Measurements from ENCODE around the gene KCNT2.

DNA sequence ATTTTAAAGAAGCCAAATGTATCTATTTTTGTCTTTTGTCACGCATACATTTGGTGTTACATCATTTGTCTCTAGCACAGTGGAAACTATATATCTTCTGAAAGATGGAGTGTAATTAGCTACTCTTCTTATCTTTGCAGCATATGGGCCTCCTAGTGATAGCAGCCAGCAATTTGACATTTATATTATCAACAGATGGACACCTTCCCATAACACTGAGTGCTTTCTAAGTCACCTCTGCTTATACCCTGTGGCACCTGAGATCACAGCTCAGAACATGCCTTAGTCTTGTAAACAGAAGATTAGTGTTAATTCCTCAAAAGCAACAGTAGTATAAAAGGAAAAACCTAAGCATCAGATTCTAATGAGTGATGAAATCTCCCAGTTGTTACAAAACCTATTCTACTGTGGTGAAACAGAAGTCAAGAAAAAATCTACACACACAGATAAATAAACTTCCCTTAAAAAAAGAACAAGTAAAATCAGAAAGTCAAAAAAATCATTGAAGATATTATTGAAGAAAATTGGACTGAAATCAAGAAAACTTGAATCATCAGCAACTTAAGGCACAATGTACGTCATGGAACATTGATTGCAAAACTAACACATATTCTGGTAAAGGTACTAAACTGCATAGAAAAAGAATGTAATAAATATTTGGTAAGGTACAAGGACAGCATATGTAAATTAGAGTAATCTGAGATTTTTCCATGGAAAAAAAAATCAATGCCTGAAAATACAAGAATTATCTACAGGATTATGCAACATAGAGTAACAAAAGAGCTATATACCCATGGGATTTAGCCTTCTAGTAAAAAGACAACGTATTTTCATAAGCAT, 61.7 kb downstream of the KCNT2 start:
- no peak for TF ChIP-seq EZH2phosphoT487 (IDR thresholded peaks at IDR 0.05; ENCODE audit: borderline replicate concordance, low read length)
- TF ChIP-seq, protein P1, sequence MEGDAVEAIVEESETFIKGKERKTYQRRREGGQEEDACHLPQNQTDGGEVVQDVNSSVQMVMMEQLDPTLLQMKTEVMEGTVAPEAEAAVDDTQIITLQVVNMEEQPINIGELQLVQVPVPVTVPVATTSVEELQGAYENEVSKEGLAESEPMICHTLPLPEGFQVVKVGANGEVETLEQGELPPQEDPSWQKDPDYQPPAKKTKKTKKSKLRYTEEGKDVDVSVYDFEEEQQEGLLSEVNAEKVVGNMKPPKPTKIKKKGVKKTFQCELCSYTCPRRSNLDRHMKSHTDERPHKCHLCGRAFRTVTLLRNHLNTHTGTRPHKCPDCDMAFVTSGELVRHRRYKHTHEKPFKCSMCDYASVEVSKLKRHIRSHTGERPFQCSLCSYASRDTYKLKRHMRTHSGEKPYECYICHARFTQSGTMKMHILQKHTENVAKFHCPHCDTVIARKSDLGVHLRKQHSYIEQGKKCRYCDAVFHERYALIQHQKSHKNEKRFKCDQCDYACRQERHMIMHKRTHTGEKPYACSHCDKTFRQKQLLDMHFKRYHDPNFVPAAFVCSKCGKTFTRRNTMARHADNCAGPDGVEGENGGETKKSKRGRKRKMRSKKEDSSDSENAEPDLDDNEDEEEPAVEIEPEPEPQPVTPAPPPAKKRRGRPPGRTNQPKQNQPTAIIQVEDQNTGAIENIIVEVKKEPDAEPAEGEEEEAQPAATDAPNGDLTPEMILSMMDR (IDR thresholded peaks at IDR 0.05; ENCODE audit: low read depth, low read length, poor library complexity, severe bottlenecking): no peak

All from DOHH2 (cell line).